Stomach (tissue), 4 donors: ENCODE data around the gene ITIH4.

Experiments
- CTCF ChIP-seq, 7 experiments: fragments of 450-650 bp in 4 of 7; fragments of 200-600 bp in 3 of 7; sonication (generic) in 3 of 7; IDR thresholded peaks; one replicate each; pipeline ENCODE4 v1.5.1; 2016 to 2019; ENCODE audit warnings: antibody characterized with exemption in 7 of 7, control low read depth in 2 of 7, mild to moderate bottlenecking in 1 of 7
- EP300 ChIP-seq: sonication (generic); formaldehyde crosslinking; IDR thresholded peaks from one replicate; pipeline ENCODE4 v1.6.1; 2017; ENCODE audit warnings: antibody characterized with exemption
- POLR2A ChIP-seq, 4 donors: fragments of 450-650 bp; IDR thresholded peaks; one replicate each; pipeline ENCODE4 v1.6.1; 2016; ENCODE audit warnings: antibody characterized with exemption in 4 of 4, control low read depth in 2 of 4, mild to moderate bottlenecking in 1 of 4, moderate library complexity in 1 of 4
- POLR2AphosphoS5 ChIP-seq, 3 donors: sonication (generic); formaldehyde crosslinking; IDR thresholded peaks; one replicate each; pipeline ENCODE4 v1.6.1; 2016; ENCODE audit warnings: antibody characterized with exemption in 3 of 3

- TF ChIP-seq CTCF (IDR thresholded peaks at IDR 0.05) (no peak), POLR2AphosphoS5 (IDR thresholded peaks at IDR 0.05) (no peak), POLR2A (IDR thresholded peaks at IDR 0.05) (no peak), EP300 (no peak)
Observed at GRCh38 chr3:52779011-52779836, 51.2 kb downstream of the ITIH4 start.
